Smooth muscle cell of the brain vasculature (primary cell): ENCODE data around the gene FOXN3.
"Not testable (repeated sequence)": the region's sequence is repeated elsewhere in the genome, so short reads cannot be mapped to it uniquely, and the experiment has no call there.

Experiments
- DNase-seq: peaks from one replicate; pipeline ENCODE4 v3.0.0-alpha.2; 2012; ENCODE audit warnings: low read depth, low spot score

The FOXN3 gene

DNA sequence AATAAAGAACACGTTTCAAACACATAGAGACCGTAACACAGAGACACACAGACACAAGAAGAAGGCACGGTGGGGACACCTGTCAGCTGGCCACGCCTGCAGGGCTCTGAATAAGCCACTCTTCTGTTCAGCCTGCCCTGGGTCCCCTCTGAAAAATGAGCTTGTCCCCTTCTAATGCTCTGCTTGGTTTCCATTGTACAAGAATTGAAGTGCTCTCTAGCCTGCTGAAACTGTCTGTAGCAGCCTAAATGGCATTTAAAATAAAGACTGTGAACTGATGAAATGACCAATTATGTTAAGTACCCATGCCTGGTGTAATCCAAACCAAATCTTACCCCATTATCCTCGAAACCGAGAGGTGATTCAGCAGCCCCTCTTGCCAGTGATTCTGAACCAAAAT is 139.8 kb downstream of the FOXN3 start:
- no peak for DNase-seq

DNA sequence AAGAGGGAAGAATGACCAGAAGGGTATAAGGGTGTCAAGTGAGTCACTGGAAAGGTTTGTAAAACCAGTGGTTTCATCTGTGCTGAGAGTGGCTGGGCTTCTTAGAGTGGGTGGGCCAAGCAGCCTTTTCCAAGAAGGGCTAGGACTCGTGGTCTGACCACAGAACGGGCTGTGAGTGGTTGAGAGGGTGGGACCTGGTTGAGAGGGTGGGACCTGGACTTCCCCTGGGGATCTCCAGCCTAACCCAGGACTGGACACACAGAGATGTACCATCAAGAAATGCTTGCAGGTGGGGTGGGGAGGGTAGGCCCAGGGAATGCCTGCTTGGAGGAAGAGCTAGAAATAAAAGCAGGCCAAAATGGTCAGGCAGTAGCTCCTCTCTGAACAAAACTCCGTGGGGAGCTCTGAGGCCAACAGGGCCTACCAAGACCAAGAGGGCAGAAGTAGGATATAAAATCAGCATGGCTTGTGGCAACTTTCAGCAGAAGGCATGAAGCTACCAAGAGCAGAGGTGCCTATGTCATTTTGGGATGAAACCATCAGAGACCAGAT is 140.5 kb downstream of the FOXN3 start:
- DNase-seq: no peak

DNA sequence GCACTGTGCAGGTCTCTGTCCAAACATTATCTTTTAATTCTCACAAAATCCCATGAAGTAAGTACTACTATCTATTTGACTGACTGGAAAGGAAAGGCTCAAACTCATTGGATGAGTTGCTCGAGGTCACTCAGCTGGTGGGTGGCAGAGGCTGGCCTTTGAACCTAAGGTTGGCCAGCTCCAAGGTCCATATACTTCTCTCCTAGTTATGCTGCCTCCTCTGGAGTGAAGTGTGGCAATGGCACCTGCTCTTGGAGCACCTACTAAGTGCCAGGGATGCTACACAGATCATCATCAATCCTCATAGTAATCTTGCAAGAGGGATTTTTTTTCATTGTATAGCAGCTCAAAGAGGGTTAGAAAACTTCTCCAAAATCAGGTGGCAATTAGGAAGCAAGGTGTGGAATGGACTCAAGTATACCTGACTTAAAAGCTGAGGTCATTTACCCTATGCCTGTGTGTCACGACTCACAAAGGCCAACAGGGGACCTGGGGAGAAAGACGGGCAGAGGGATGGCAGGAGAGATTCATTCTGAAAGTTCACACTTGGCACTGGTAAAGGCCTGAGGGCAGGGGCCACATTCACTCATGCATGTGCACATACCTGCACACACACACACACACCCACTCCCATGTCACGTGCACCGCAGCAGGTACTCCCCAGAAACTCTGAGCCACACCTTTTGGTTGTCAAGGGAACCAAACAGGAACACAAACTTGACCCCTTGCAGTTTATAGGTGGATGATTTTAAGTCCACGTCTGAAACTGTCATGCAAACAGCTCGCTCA is 146.4 kb downstream of the FOXN3 start:
- DNase-seq: no peak

DNA sequence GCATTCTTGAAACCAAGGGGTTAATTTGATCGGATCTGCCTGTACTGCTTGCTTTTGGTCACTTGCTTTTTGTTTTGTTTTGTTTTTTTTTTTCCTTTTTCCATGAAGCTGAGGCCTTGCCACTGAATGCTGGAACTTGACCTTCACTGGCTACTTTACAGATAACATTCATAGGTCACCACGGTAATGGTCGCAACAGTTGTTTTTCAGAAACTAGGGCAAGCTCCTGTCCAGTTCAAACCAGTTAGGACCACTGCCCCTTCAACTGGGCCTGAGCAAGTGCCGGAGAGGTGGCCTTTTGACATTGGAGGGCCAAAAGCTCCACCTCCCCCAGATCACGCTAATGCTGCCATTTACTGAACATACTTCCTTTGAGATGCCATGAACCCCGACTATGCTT is 147.6 kb downstream of the FOXN3 start:
- no peak for DNase-seq

DNA sequence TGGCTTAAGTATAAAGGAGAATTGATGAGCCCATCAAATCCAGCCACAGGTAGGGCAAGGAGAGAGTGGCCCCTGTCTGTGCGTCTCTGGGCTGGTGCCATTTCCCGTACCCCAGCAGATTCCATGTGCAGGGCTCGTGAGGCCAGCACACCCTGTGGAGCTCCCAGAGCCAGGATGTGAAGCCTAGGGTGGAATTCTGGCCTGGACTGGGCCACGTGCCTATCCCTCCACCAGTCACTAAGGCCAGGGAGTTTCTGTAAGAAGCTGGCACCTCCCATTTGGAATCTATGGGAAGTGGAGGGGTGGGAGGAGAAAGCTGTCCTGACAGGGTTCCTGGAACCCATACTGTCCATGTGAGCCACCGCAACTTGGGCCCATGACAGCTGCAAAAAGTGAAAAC is 148.5 kb downstream of the FOXN3 start:
- DNase-seq: no peak

DNA sequence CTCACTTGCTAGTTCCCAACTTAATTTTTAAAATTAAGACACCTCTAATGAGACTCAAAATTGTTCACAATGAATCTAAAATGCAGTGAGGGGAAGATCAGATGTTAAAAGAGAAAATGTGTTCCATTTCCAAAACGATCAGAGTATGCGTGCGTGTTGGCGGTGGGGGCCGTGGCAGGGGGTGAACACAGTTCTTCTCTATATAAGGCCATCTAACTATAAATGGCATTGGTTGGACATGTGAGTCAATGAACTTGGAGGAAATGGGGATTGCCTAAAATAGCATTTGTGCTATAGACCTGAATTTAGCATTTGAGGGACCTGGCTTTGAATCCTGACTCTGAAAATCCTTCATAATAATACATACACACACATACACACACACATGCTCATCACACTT is 149.4 kb downstream of the FOXN3 start:
- no peak for DNase-seq

DNA sequence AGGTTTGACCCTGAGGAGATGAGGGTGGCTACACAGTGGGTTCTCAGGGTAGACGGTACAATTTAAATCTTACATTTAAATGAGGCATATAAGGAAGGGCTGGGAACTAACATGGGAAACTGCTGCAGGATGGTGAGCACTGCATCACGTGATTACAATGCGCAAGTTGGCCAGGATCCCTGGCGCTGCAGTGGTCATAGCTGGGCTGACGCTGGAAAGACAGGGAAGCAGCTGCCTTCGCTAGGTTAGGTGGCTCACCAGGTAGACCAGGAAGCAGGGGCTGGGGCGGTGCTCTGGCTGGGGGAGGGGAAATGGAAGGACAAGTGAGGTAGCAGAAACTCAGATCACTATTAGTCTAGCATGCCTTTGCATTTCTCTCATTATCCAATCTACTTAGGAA is 149.9 kb downstream of the FOXN3 start:
- DNase-seq: no peak

DNA sequence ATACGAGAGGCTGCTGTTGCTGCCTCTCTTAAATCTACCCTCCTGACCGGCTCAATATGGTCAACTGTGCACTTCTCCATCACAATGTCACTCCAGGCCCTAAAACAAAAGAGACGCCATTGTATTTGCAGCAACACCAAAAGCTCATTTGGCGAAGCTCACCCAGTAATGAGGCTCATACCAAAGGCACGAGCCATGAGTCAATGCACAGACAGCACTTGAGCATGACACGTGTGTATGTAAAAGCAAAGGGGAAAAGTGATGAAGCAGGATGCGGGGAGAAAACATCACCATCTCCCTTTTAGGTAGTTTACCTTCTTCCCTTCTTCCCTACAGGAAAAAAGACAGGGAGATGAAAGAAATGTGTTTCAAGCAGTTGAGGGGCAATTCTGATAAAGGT is 150.3 kb downstream of the FOXN3 start:
- DNase-seq: no peak

DNA sequence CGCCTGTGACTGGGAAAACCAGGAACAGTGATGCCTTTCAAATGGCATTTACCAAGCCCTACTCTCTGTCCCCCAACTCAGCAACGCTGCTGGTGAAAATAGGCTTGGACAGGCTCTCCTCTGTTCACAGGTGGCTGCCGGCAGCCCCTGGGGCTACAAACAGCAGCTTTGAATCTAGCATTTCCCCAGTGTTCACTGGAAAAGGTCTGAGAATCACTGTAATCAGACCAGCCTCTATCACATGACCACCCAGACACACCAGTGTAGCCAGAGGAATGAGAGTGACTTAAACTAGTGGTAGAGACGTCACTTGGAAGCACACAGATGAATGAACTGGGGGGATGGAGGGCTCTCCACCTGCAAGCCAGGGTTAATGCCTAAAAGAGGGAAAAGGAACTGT is 151.8 kb downstream of the FOXN3 start:
- no peak for DNase-seq

DNA sequence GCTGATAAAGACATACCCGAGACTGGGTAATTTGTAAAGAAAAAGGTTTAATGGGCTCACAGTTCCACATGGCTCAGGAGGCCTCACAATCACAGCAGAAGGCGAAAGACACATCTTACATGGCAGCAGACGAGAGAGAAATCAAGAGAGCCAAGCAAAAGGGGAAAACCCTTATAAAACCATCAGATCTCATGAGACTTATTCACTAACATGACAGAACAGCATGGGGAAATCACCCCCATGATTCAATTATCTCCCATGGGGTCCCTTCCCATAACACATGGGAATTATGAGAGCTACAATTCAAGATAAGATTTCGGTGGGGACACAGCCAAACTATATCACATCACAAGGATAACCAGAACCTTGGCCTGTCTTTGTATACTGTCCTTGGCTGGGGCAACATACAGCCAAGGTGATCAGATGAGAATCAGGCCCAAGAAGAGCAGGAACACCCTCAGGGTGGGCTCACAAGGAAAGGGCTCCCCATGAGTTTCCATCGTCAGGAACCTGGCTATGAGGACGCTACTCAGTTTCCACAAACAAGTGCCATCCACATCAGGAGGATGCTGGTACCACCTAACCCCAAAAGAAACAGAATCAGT is 152.7 kb downstream of the FOXN3 start:
- no peak for DNase-seq

DNA sequence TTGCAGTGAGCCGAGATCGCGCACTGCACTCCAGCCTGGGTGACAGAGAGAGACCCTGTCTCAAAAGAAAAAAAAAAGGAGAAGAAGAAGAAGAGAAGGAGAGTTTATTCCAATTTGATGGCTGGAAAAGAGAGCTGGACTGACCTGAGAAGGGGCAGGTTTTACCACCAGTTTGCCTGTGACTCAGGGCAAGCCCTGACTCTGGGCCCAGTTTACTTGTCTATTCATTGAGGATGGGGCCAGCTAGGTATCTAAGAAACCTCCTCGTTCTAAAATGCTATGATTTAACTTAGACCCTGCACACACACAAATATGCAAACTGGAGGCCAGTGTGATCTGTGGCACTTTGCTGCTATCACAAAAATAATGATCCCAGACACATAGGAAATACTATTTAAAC is 155.0 kb downstream of the FOXN3 start:
- no peak for DNase-seq

DNA sequence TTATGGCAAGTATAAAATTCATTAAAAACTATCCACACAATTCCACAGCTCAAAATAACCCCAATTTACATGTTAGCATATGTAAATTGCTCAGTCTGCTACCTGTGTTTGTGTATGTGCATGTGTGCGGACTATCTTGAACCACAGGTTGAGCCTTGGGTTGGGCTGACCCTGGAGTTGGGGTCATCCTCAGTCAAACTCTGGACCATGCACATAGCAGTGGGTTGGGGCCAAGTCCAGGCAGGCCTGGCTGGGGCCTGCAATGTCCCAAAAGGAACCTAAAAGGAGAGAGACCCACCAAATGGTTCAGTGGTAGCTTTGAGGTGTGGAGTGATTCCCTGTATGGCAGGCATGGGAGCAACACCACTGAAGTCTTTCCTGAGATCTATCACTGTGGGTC is 156.1 kb downstream of the FOXN3 start:
- DNase-seq: no peak

DNA sequence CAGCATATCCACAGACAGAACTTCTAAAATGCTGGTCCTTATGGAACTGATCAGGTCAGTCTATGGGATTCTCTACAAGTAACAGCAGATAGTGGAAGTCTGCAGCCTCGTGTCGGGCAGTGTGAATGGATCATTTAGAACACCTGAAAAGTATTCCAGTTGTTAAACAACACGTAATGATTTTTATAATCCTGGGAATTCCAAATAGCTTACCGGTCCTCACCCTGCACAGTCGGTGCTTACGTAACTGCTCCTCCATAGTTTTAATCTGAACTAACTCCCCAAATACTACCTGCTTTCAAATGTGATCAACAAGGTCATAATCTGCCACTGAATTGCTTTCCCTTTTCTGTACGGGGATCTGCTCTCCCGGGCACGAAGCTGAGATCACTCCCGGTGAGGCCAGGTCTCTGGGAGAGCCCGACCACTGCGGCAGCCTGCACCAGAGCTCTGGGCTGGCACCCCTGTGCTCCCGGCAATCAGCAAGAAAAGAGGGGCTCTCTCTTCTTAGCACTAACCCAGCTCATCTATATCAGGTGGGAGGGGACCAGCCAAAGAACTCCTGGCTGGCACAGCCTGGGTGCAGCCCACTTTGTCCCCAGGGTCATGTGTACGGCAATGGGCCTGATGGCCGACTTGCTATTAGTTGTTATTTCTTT is 157.0 kb downstream of the FOXN3 start:
- DNase-seq: no peak

DNA sequence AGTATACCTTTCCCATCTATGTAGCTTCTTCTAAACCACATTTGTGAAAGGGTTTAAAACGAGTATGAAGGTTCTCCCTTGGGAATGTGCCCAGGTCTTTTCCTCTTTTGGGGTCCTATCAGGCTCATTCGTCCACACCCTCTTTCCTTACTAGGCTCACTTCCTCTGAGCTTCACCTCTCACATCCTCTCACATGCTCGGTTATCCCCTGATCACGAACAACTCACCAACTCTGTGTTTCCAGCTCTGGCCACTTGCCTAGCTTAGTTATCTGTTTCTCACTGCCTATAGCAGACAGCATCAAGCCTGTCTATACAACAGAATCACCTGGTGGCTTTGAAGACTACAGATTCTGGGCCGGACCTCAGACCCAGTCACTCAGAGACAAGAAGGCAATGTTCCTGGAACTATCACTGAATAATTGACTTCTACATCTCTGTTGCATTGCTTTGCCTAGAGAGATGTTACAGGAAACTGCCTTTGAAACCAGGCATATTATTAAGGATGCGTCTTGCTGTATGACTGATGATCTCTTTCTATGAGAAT is 158.2 kb downstream of the FOXN3 start:
- no peak for DNase-seq

DNA sequence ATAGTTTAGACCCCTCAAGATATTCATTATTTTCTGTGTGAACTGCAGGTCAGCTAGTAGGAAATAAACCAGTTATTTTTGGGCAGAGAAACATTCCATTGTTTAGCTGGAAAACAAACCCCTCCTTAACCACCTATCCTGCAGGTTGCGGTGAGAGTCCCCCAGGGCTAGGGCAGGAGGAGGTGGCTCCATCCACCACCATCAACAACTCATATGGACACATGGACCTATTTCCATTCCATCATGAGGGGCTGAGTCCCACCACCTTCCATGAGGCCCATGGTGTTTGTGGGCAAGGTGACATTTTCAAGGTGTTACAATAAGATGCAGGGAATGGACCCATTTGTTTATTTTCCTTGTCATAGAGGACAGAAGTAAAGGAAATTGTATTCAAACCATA is 160.1 kb downstream of the FOXN3 start:
- no peak for DNase-seq

DNA sequence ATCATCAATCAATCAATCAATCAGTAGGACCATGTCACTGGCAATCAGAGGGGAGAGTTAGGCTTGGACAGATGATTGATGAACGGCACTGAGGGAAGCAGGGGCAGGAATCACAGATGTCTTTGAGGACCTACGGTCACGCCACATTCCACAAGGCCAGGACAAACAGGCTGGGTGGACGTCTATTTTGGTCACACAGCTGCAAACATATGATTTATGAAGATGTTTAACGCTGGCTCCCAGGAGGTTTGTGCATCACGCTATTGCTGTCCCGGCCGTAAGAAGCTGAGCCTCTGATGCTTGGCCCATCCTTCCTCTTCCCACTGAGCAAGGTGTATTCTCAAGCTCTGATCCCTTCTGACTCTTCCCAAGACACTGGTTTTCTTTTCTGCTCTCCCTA is 160.8 kb downstream of the FOXN3 start:
- DNase-seq: no peak

DNA sequence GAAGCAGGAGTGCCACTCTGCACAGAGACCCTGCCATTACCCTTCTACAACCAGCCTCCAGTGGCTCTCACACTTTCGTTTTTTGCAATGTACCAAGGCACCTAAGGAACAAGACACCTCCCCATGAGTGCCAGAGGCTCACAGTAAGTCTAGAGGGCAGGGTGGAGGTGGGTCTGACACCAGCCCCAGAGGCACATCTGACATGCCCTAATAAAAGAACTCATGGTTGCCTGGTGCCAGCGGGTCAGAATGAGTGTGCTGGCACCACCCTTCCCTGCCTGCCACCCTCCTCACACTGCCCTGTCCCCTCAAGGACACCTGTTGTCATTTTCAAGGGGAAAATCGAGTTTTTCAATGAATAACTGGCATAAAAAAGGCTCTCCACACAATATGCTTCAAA is 161.2 kb downstream of the FOXN3 start:
- DNase-seq: no peak

DNA sequence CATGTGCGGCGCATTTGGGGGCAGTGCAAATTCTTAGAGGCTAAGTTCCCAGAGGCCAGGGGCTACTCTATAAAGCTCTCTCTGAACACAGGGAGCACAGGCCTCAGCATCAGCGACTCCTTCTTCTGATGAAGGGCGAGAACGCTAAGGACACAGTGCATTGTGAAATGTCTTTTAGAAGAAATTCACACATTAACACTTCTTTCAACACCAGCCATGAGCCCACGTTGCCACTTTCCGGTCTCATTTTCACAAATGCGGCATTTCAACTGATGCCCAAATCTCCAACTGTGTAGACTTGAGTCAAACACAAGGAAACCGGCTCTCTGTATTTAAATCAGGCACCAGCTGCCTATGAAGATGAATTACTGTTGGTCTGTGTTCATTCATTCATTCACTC is 162.0 kb downstream of the FOXN3 start:
- no peak for DNase-seq

DNA sequence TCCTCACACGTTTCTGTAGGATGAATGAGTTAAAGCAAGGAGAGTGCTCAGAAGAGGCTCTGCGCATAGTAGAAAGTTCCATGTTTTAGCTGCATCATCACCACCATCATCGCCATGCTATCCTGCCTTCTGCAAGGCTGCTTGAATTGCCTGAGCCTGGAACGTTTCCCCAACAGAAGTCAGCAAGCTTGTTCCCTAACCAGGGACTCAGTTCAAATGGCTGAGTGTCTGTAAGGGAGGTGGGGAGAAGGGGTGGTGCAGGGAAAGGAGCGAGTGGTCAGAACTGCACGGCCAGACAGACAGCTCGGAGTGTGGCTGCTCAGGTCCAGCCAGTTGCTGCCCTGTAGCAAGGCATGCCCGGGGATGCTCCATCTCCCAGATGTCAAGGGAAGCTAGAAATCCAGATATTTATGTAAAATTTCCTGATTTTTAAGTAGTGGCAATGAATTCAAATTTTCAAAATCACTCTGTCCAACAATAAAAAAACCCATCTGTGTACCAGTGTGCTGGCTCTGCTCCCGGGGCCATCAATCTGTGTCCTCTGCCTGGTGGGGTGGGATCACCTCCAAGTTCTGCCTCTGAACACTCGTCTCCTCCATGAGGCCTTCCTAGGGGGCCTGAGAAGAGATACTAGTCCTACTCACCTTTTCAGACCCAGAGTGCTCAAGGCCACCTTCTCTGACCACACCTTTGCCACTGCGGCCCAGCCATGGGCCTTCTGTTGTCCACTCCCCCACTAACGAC is 162.7 kb downstream of the FOXN3 start:
- DNase-seq: no peak

DNA sequence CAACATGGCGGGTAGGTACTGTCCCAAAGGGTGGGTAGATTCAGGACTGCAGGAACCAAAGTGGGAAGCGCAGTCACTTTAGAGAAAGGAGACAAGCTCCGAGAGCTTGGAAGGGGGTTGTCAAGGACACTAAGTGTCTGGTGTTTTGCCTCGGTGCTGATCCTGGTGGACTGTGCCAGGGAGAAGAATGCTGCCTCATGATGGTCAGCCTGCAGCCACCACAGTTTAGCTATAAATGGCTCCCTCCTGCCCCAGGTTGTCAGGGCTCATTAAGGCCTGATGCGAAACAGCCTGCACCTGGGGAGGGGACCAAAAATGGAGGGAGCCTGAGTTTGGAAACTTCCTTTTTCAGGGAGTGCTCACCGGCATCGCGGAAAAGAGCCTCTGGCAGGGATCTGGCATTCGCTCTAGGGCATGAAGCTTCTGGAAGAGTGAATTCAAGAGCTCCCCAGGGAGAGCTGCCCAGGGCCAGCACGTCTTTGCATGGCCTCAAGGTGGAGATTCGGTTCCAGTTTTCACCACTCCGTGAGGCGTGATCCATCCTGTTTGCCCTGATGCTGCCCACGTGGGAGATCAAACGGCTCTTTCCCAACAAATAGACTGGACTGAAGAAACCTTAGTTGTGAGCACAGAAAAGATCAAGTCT is 164.0 kb downstream of the FOXN3 start:
- DNase-seq: no peak

DNA sequence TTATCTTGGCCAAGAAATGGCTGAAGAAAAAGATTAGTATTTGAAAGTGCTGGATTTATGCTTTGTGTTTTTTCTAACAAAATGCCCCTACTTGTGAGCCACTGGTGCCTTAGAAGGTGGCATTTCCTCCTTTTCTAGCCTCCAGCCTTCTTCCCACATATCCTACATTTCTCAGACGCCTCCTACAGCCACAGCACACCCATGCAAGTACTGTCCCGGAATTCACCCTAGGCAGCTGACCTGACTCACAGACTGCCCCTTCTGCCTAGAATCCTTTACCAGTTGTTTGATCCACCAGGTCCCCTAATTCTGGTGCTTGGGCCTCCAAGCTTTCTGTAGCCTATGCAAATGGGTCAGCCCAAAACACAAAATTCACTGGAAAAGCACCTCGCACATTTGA is 166.0 kb downstream of the FOXN3 start:
- DNase-seq: no peak

DNA sequence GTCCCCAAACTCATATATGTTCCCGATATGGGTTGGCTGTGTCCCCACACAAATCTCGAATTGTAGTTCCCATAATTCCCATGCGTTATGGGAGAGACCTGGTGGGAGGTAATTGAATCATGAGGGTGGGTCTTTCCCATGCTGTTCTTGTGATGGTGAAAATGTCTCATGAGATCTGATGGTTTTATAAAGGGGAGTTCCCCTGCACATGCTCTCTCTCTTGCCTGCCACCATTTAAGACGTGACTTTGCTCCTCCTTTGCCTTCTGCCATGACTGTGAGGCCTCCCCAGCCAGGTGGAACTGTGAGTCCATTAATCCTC is 166.4 kb downstream of the FOXN3 start:
- DNase-seq: not testable (repeated sequence)
